ENCODE measurements around the gene PRSS53. TPM values are rescaled to one million over a fixed set of nuclear protein-coding genes. Genes with fewer than 3 reads are reported as not detected.

Gene PRSS53
- polyA plus RNA-seq, 1 of the 3 experiments (the other 2 are of a cell fraction) = 3.1 TPM

- H2AFZ ChIP-seq (ENCODE audit: low read depth) = no peak within 1 kb of the TSS
- H3F3A ChIP-seq (replicated peaks; ENCODE audit: insufficient read depth) = no peaks in the 10 kb centered on the region
- no peak within 1 kb of the TSS for H3K4me2 ChIP-seq
- DNase-seq = no peak
- no peaks in the 10 kb centered on the region for H3K27me3 ChIP-seq (ENCODE audit: insufficient read depth)
- H3K27ac ChIP-seq (ENCODE audit: low read depth in 2 of 2, low read length in 1 of 2) = no peak within 1 kb of the TSS; a peak in 1 of 4 replicates
- H3K9ac ChIP-seq = no peak within 1 kb of the TSS
- no peaks in the 10 kb centered on the region for H3K9me2 ChIP-seq
- no peaks in the 10 kb centered on the region for H3K79me2 ChIP-seq (ENCODE audit: insufficient read depth)
- TF ChIP-seq IRF3 (IDR thresholded peaks at IDR 0.05; ENCODE audit: low read depth, low read length) (no peak), ZBTB33 (IDR thresholded peaks at IDR 0.05; ENCODE audit: borderline replicate concordance, low read depth) (no peak), TEAD4 (IDR thresholded peaks at IDR 0.05; ENCODE audit: borderline replicate concordance, insufficient read depth) (no peak), SMC3 (IDR thresholded peaks at IDR 0.05; ENCODE audit: low read depth, low read length) (no peak), EZH2phosphoT487 (IDR thresholded peaks at IDR 0.05; ENCODE audit: borderline replicate concordance, low read depth) (no peak), MAX (IDR thresholded peaks at IDR 0.05; ENCODE audit: low read depth) (no peak), NFIC (IDR thresholded peaks at IDR 0.05; ENCODE audit: borderline replicate concordance) (no peak), PBX3 (IDR thresholded peaks at IDR 0.05) (no peak), JUND (IDR thresholded peaks at IDR 0.05) (no peak)
- no peaks in the 10 kb centered on the region for H3K9me3 ChIP-seq
- ChIA-PET POLR2A (interaction anchor here (3.9 kb wide), 1 partner anchor 18 kb away, joined by 15 read pairs; the partner anchor contains the start of gene KAT8), CTCF (interaction anchor here (1.0 kb wide), 1 partner anchor 151 kb away, joined by 3 read pairs; no protein-coding TSS in a partner anchor)
- H4K20me1 ChIP-seq (ENCODE audit: insufficient read depth) = no peaks in the 10 kb centered on the region
- H3K4me3 ChIP-seq (ENCODE audit: low read depth in 2 of 2, low read length in 1 of 2) = no peak within 1 kb of the TSS
- H3K36me3 ChIP-seq (replicated peaks in 1 of 2; ENCODE audit: control insufficient read depth in 1 of 2, insufficient read depth in 2 of 2, low read length in 1 of 2) = peaks cover 0 to 8% of the 10 kb centered on the region in 2 experiments
- H3K4me1 ChIP-seq (ENCODE audit: control insufficient read depth in 1 of 2, insufficient read depth in 2 of 2, low read depth in 1 of 2, low read length in 1 of 2) = peaks cover 4 to 31% of the 10 kb centered on the region in 2 experiments; a peak in 2 of 4 replicates
- 85% methylated on average over 18 of the region's 22 CpGs for WGBS (ENCODE audit: low lambda C conversion rate)
These were observed 47.0 kb upstream of the PRSS53 start, which contains the start of gene PRSS8 for GRCh38 chr16:31135535-31136286. PRSS8 (minus strand) TSS chr16:31135727; CDS start chr16:31135498, 229 bp downstream.
